ENCODE data around the gene JAKMIP3. TPM values are rescaled to one million over a fixed set of nuclear protein-coding genes. Genes with fewer than 3 reads are reported as not detected.

JAKMIP3 gene
- total and polyA plus RNA-seq, 2 experiments from 2014 or later, result 0.26 to 0.42 TPM

DNA sequence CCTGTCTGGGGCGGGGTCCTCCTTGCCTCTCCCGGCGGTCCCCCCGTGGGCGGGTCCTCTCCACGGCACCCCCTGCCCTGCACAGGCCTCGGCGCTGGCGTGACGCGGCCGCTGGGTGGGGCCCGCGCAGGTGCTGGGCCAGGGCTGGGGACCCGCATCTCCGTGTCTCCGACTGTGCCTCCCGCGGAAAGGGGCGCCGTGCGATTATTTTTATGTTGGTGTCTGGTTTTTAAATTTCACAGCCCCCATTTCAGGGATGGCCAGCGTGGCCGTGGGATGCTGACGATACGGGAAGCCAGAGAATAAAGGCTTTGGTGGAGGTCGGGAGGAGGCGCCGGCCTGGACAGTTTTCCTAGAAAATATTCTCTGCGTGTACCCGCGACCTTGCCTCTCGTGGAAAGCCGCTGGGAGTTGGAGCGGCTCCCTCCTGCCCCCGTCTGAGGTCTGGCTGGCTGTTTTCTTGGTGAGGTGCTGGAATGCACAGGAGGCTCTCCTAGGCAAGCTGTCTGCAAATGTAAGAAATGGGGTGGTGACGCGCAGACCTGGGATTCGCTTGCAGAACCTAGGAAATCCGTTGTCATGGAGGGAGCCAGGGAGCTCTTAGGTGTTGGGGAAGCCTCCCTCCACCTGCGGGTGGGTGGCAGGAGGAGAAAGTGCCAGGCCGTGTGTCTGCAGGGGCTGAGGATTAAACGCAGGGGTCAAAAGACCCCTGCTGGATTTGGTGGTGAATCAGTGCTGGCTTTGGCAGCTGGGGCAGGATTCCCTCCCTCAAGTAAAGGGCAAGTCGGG is 28.7 kb upstream of the JAKMIP3 start:
- TF ChIP-seq, protein P1, sequence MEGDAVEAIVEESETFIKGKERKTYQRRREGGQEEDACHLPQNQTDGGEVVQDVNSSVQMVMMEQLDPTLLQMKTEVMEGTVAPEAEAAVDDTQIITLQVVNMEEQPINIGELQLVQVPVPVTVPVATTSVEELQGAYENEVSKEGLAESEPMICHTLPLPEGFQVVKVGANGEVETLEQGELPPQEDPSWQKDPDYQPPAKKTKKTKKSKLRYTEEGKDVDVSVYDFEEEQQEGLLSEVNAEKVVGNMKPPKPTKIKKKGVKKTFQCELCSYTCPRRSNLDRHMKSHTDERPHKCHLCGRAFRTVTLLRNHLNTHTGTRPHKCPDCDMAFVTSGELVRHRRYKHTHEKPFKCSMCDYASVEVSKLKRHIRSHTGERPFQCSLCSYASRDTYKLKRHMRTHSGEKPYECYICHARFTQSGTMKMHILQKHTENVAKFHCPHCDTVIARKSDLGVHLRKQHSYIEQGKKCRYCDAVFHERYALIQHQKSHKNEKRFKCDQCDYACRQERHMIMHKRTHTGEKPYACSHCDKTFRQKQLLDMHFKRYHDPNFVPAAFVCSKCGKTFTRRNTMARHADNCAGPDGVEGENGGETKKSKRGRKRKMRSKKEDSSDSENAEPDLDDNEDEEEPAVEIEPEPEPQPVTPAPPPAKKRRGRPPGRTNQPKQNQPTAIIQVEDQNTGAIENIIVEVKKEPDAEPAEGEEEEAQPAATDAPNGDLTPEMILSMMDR (IDR thresholded peaks at IDR 0.05; ENCODE audit: low read depth, low read length), result no peak
- no peak overlapping the region for H3K27ac ChIP-seq
- H3K9me3 ChIP-seq (ENCODE audit: low read depth), result no peaks in the 10 kb centered on the region
- H3K27me3 ChIP-seq, result peaks cover 88% of the 10 kb centered on the region
- peak overlapping the region; percentile 39 for H3K4me3 ChIP-seq
- DNase-seq (ENCODE audit: low read depth in 1 of 2, low spot score in 1 of 2), result peak in 1 of 2 donors; percentile 26
- no peaks in the 10 kb centered on the region for H3K4me1 ChIP-seq (ENCODE audit: low read depth)
- no peaks in the 10 kb centered on the region for H3K36me3 ChIP-seq

DNA sequence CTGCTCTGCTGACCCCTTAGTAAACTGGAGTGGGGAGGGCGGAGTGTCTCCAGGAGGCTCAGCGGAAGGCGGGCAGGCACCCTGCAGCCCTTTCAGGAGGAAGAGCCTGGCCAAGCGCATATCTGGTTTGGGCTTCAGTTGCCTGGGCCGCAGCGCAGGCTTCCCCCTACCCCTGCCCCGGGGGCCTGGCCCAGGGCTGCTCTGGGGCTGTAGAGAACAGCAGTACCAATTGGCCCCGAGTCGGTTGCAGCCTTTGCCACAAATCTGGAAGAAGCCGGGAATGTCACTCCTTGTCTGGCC is 28.1 kb upstream of the JAKMIP3 start:
- Histone ChIP-seq H3K27me3 (peaks cover 89% of the 10 kb centered on the region), H3K4me1 (ENCODE audit: low read depth) (no peaks in the 10 kb centered on the region), H3K4me3 (no peak overlapping the region), H3K36me3 (no peaks in the 10 kb centered on the region), H3K27ac (no peak overlapping the region), H3K9me3 (ENCODE audit: low read depth) (no peaks in the 10 kb centered on the region)
- TF ChIP-seq, protein P1 (IDR thresholded peaks at IDR 0.05; ENCODE audit: low read depth, low read length), result no peak
- peak in 1 of 2 donors; percentile 23 for DNase-seq (ENCODE audit: low read depth in 1 of 2, low spot score in 1 of 2)

DNA sequence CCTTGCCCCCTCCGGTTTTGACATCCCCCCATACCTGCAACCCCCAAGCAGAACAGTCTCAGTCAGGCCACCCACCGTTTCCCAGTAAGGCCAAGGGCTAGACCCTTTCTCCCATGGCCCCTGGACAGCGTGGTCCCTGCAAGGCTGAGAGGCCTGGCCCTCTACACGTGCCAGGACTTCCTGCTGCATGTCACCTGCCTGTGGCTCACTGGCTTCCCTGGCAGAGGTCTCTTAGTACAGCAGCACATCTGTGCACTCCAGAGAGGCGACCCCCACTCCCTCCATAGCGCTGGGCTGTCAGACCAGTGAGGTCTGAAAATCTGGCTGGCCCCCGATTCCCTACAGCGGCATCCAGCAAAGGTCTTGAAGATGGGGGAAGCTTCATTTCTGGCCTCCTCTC is 26.4 kb upstream of the JAKMIP3 start:
- no peak overlapping the region for H3K4me3 ChIP-seq
- no peaks in the 10 kb centered on the region for H3K9me3 ChIP-seq (ENCODE audit: low read depth)
- TF ChIP-seq, protein P1 (IDR thresholded peaks at IDR 0.05; ENCODE audit: low read depth, low read length), result no peak
- no peaks in the 10 kb centered on the region for H3K4me1 ChIP-seq (ENCODE audit: low read depth)
- H3K36me3 ChIP-seq, result no peaks in the 10 kb centered on the region
- no peak for DNase-seq (ENCODE audit: low read depth in 1 of 2, low spot score in 1 of 2)
- H3K27ac ChIP-seq, result no peak overlapping the region
- H3K27me3 ChIP-seq, result peaks cover 86% of the 10 kb centered on the region

DNA sequence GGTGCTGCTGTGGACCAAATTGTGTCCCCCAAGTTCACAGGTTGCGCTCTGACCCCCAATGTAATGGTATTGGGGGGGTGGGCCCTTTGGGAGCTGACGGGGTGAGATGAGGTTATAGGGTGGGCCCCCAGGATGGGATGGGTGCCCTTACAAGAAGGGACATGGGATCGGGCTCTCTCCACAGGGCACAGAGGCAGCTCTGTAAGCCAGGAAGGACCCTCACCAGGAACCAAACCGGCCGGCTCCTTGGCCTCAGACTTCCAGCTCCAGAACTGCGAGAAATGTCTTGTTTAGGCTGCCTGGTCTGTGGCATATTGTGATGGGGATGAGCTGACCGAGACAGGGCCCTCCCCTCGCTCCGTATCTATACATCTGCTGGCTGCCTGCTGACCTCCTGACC is 25.7 kb upstream of the JAKMIP3 start:
- no peak for DNase-seq (ENCODE audit: low read depth in 1 of 2, low spot score in 1 of 2)
- H3K4me1 ChIP-seq (ENCODE audit: low read depth), result no peaks in the 10 kb centered on the region
- peaks cover 82% of the 10 kb centered on the region for H3K27me3 ChIP-seq
- H3K36me3 ChIP-seq, result no peaks in the 10 kb centered on the region
- H3K27ac ChIP-seq, result no peak overlapping the region
- TF ChIP-seq, protein P1 (IDR thresholded peaks at IDR 0.05; ENCODE audit: low read depth, low read length), result no peak
- H3K9me3 ChIP-seq (ENCODE audit: low read depth), result no peaks in the 10 kb centered on the region
- no peak overlapping the region for H3K4me3 ChIP-seq

DNA sequence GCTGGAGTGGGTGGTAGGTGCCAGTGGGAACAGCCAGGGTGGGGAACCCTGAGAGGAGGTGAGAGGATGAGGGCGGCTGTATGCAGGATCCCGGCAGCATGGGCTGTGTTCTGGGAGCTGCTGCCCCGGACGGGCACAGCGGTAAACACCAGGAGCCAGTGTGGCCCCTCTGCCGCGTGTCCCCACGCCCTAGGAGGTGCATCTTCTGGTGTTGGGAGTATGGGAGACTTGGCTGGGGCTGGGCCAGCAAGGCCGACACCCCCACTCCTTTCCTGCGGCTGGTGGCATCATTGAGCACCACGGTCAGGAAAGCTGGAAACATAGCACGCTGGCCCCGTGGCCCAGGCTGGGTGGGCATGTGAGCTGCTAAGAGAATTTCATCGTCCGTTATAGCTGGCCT is 24.4 kb upstream of the JAKMIP3 start:
- Histone ChIP-seq H3K4me3 (no peak overlapping the region), H3K4me1 (ENCODE audit: low read depth) (no peaks in the 10 kb centered on the region), H3K27me3 (peaks cover 75% of the 10 kb centered on the region)

More for the DNA sequence above, 24.4 kb upstream of the JAKMIP3 start:
- Histone ChIP-seq H3K9me3 (ENCODE audit: low read depth) (no peaks in the 10 kb centered on the region), H3K27ac (no peak overlapping the region), H3K36me3 (no peaks in the 10 kb centered on the region)
- TF ChIP-seq, protein P1 (IDR thresholded peaks at IDR 0.05; ENCODE audit: low read depth, low read length), result no peak
- no peak for DNase-seq (ENCODE audit: low read depth in 1 of 2, low spot score in 1 of 2)
